Erythroblast (primary cell): ENCODE measurements around the gene CDH13.

Experiments
- DNase-seq, 2 experiments: peaks; one replicate each; lab custom pipeline; 2025; lab: John Stamatoyannopoulos, UW
- GATA1 ChIP-seq: IDR thresholded peaks from 2 replicates; pipeline ENCODE4 v1.6.1; 2011; ENCODE audit warnings: low read depth, mild to moderate bottlenecking, control low read depth, low read length, moderate library complexity
- POLR2A ChIP-seq: IDR thresholded peaks from 2 replicates; pipeline ENCODE4 v1.6.1; 2011; ENCODE audit warnings: mild to moderate bottlenecking, low read length

Gene CDH13

DNA sequence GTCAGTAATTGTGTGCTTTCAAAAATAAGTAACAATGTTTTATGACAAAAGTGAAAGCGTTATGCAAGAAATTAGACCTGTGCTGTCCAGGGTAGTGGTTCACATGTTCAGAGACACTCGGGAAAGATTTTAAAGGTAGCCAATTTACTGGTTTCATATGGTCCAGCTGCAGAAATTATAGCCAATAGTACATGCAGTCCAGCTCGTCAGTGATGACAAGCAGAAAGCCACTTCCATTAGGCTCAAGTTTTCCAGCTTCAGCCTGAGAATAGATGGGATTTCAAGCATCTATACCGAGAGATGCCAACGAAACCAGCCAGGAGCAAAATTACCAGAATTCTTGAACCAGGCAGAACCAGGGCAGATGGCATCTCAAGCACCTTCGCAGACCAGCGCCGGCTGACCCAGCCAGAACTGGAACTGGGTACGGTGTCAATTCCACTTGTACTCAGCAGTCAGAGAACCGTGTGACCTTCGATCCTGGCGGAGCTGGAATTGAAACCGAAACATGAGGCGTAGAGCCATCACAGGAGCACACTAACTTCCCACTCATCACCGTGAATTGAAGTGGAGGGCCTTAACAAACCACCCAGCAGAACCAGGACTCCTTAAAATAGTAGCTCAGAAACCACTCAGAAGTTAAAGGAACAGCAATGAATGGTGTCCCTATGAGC, 973.2 kb downstream of the CDH13 start:
- no peak for DNase-seq
- TF ChIP-seq GATA1 (no peak), POLR2A (no peak)

- DNase-seq, result no peak
- no peak for TF ChIP-seq GATA1
These were observed 976.3 kb downstream of the CDH13 start for GRCh38 chr16:83602761-83603722.

GRCh38 chr16:83603723-83604570, 977.2 kb downstream of the CDH13 start:
- DNase-seq, result no peak
- TF ChIP-seq GATA1 (no peak), POLR2A (no peak)

DNA sequence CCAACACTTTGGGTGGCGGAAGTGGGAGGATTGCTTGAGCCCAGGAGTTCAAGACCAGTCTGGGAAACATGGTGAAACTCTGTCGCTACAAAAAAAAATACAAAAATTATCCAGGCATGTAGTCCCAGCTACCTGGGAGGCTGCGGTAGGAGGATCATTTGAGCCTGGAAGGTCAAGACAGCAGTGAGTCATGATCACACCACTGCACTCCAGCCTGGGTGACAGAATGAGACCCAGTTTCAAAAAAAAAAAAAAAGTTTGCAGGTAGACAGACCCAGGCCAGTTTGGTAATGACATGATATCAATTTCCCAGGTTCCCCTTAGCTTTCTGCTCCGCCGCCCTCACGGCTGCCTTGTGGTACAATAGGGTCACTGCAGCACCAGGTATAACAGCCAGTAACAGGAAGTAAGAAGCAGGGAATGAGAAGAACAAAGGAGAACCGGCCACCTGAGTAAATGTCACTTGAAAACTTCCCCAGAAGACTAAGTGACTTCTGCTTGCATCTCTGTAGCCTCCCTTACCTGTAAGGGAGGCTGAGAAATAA, 979.8 kb downstream of the CDH13 start:
- no peak for TF ChIP-seq POLR2A
- TF ChIP-seq GATA1, result no peak

GRCh38 chr16:83609178-83609577, 982.4 kb downstream of the CDH13 start:
- TF ChIP-seq POLR2A (no peak), GATA1 (no peak)
- DNase-seq, result no peak

More for the DNA sequence above, 979.8 kb downstream of the CDH13 start:
- DNase-seq, result no peak

DNA sequence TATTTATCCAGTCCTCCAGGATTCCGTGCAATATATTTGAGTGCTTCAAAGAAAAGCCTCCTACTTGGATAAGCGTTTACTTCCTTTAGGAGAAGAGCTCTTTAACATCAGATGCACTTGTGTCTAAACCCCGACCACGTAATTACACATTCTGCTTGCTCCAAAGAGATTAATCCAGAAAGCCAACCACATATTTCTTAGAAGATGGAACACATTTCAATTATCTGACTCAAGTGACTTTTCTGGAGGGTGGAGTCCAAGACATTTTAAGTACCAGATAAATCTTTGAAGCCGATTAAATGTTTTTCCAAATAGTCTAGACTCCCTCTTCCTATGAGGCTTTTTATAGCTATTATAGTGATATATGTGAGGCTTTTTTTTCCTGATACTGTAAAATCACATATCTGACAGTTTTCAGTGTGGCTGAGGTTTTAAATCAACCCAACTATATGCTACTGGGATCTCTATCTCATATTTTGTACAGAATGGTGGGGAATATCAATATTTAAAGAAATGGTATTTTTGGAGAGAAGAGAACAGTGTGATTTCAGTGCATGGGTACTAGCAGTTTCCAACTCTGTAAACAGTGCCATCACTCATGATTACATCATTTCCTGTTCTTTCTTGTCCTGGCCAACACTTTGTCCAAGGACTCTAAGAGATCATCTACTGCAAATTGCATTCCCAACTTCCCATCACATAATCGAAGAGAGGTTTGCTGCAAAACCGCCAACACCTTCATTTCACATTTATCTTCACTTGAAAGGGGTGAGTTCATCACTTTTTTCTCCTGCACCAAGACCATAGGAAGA, 988.6 kb downstream of the CDH13 start:
- DNase-seq, result no peak
- TF ChIP-seq GATA1, result no peak
- no peak for TF ChIP-seq POLR2A

GRCh38 chr16:83615953-83616350, 989.2 kb downstream of the CDH13 start:
- no peak for DNase-seq

DNA sequence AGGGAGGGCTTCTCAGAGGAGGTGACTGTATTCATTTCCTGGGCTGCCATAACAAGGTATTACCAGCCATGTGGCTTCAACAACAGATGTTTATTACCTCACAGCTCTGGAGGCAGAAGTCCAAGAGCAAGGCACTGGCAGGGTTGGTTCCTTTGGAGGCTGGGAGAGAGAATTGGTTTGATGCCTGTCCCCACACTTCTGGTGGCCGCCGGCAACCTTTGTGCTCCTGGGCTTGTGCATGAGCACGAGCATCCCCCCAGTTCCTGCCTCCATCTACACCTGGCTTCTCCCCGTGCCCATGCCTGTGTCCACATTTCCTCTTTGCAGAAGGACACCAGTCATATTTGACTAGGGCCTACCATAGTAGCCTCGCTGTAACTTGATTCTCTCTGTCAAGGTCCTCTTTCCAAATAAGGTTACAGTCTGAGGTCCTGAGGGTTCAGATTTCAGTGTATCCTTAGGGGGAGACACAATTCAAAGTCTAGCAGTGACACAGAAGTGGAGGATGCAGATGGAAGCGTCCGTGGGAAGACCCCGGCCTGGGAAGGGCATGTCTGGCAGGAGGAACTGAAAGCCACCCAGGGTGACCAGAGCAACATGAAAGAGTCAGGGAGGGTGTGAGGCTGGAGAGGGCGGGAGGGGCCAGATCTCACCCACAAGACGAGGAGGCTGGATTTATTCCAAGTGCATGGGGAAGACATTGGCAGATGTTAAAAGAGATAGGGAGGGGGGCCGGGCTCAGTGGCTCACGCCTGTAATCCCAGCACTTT, 992.8 kb downstream of the CDH13 start:
- no peak for TF ChIP-seq GATA1
- TF ChIP-seq POLR2A, result no peak
- no peak for DNase-seq

More at GRCh38 chr16:83615953-83616350, 989.2 kb downstream of the CDH13 start:
- no peak for TF ChIP-seq GATA1
- TF ChIP-seq POLR2A, result no peak

GRCh38 chr16:83622010-83622409, 995.2 kb downstream of the CDH13 start:
- no peak for DNase-seq
- no peak for TF ChIP-seq GATA1
- TF ChIP-seq POLR2A, result no peak

GRCh38 chr16:83623091-83623730, 996.4 kb downstream of the CDH13 start:
- no peak for DNase-seq
- TF ChIP-seq POLR2A, result no peak

DNA sequence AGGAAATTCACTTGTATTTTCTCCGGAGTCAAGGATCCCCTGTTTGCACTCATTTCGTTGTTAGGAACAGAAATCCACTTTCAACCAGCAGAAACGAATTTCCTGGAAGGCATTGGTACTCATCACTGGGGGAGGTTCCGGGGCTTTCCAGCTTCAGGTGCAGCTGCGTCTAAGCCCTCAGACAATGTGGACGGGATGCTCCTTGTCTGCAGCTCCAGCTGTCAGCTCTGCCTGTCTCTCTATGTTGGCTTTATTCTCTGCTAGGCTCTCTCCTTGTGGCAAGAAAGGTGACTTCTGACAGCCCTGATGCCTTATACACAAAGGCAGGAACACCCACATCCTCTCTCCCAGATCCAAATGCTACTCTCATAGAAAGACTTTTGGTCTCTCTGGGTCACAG, 997.1 kb downstream of the CDH13 start:
- no peak for DNase-seq
- TF ChIP-seq POLR2A (no peak), GATA1 (no peak)
